SKM-1 treated with dmso at 0.1 percent for 144 hours (cell line): ENCODE data around the gene CBFA2T3.

ENCODE experiments used
- DNase-seq: peaks from one replicate; lab custom pipeline; 2025; ENCODE audit not compliant: unreplicated experiment; lab: John Stamatoyannopoulos, UW

The CBFA2T3 gene

DNA sequence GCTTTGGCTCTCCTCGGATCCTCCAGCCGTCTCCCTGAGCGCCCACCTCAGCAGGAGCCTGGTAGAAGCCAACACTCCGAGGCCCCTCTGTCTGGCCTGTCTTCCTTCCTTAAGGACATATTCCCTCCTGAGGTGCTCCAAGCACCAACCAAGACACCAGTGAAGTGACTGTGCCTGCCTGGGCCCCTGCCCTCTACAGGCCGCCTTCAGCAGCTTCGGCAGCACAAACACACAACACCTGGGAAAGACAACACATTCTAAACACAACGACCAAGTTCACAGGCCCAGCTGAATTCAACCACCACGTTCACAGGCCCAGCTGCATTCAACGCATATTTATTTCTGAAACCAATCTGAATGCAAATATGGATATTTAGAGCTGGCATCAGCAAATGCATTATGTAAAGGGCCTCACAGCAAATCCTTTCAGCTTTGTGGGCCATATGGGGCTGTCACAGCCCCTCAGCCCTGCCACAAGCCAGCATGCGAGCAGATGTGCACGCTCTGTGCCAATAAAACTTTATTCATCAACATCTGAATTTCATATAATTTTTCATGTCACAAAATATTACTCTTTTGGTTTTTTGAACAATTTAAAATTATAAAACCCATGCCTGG lies 132.5 kb downstream of the CBFA2T3 start:
- DNase-seq, result no peak

DNA sequence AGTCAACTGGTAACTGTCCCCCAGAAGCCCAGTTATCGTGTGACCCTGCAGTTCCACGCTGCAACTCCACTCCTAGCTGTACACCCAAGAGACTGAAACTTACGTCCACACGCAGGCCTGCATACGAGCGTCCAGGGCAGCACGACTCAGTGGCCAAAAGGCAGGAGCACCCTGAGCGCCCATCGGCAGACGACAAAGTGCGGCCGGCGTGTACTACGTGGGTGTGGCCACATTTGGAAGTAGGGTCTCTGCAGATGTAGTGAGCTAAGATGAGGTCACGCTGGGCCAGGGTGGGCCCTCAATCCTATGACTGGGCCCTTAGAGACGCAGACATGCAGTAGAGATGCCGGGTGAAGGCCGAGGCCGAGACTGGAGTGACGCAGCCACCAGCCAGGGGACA lies 133.8 kb downstream of the CBFA2T3 start:
- no peak for DNase-seq

DNA sequence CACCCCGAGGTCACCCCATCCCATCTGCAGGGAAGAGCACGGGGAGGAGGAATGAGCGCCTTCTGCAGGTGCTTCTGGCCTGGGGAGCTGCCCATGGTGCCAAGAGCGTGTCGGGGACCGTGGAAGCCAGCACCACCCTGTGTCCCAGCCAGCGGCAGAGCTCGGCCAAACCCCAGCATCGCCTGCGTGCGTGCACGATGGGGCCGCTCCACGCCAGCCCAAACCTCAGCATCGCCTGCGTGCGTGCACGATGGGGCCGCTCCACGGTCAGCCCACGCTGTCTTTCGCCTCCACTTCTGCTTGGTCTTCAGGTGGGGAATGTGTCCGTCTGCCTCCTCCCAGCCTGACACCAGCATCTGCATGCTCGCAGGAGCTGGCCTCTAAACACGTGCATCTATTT lies 134.2 kb downstream of the CBFA2T3 start:
- DNase-seq, result no peak

DNA sequence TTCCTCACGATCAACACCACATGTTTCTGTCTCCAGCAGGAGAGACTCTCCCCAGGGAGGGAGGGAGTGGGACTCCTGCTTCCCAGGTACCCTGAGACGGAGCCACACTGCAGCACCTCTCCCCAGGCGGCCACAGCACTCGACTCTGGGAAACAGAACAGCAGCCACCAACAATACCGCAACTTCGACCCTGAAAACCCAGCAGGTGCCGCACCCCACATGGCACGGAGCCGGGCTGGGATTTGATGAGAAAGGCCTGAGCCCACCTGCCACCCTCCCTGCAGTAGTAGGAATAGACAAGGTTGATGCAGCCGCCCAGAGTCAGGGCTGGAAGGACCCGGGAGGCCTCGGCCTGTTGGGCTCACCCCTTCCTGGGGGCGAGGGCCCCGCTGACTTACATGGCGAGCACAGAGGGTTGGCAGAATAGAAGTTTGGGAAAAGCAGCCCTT lies 134.7 kb downstream of the CBFA2T3 start:
- no peak for DNase-seq

DNA sequence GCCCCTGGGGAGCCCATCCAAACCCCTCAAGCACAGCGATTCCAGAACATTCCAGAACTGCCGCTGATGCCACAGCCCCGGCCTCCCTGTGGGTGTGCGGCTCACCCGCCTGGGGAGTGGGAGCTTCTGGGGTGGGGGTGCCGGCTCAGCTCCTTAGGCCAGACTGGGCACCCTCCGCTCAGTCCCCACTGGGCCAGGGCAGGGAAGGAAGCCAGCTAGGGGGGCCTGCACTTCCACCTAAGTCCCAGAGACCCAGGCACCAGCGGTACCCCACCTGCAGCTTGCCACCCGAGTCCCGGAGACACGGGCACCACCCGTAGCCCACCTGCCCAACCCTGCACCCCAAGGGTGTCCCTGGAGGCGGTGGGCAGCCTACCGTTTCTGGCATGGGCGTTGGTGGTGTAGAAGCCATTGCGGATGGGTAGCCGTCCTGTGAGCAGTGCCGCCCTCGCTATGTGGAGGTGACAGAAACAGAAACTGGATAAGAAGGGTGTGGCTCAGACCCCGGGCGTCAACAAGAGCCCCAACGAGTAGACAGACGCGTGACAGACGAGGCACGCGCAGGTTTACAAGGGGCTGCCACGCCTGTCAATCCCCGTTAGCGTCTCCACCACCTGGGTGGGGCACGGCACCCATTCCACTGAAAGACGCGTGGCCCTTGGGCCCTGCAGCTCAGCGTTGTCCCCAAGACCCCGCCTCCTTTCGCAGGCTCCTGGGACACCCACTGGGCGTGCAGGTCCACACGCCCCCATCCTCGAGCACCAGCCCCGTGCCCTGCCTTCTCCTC lies 135.3 kb downstream of the CBFA2T3 start:
- DNase-seq, result no peak

DNA sequence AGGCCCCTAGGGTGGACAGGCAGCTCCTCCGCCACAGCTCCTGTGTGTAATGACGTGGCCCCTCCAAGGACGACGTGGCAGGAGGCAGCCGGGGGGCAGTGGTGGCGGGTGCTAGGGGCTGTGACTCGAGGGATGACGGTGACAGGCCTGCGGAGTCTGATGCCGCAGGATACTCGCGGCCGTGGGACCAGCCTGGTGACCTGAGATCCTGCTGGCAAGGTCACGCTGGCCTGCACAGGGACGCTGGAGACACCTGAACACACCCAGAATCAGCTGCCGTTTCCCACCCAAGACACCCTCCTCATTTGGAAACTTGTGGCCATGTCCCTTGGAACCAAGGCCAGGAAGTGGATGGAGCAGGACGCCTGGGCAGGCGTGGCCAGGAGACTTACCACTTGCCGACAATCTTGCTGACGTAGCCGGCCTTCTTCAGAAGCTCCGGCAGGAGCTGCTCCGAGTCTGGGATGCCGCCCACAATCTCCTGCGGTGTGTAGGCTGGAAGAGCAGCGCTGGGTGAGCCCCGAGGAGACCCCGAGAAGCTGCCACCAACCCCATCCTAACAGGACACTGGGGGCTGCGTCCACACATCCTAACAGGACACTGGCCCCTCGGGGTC lies 136.3 kb downstream of the CBFA2T3 start:
- peak; percentile 52 for DNase-seq

DNA sequence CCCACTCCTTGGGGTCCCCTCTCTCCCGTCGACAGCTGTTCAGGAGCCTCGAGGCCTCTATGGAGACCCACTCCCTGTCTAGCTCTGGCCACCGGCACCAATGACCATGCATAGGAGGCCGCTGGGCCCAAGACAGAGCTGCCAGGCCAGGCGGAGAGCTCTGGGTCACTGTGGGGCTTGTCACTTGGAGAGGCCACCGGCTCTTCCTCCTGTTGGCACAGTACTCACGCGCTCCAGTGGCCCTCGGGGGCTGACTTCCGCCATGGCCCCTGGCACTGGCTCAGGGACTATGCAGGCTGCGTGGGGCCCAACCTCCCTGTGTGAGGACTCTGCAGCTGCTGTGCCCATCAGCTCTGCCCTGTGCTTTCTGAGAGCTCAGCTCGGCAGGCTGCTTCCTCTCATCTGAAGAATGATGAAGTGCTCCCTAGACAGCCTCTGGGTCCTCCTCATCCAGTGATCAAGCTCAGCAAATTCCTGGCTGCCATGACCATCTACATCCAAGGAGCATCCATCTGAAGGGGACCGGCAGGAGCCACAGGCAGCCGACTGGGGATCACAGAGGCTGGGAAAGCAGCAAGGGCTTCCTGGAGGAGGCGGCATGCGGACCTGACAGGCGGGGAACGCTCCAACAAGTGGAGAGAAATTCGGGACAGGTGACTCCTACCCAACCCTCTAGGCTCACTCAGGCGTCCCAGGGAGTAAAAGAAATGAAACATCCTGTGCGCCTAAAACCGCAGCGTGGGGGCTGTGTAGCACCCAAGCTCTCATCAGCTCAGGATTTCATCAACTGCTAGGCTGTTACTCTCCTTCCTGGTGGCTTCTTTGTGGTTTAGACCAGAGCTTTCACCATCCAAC lies 137.0 kb downstream of the CBFA2T3 start:
- peak; percentile 97 for DNase-seq

DNA sequence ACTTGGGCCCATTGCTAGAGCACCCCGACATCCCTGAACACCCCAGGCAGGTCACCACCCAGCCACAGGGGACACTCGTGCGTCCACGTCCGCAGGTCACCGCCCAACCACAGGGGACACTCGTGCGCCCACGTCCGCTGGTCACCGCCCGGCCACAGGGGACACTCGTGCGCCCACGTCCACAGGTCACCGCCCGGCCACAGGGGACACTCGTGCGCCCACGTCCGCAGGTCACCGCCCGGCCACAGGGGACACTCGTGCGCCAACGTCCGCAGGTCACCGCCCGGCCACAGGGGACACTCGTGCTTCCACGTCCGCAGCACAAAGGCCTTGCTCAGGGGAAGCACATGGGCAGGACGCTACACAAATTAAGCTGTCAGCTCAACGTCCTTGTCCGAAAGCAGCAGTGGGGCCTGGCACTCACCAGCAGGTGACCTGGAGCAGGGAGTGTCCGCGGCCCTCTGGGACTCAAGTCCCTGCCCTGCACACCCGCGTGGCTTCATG lies 137.9 kb downstream of the CBFA2T3 start:
- DNase-seq, result no peak

DNA sequence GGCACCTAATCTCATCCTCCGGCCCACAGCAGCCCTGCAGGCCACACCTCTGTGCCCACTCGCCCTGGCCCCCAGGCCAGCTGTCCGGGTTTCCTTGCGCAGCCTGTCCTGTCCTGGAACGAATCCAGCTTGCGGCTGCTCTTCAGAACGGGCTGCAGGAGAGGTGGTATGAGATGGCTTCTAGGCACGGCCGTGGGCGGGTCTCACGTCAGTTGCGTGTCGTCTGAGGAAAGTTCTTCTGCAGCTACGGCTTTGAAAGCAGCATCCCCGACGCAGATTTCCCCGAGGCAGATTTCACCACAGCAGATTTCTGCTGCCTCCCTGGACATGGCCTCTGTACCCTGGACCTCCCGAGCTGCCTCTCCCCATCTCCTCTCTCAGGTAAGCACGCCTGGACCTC lies 138.4 kb downstream of the CBFA2T3 start:
- DNase-seq, result no peak

DNA sequence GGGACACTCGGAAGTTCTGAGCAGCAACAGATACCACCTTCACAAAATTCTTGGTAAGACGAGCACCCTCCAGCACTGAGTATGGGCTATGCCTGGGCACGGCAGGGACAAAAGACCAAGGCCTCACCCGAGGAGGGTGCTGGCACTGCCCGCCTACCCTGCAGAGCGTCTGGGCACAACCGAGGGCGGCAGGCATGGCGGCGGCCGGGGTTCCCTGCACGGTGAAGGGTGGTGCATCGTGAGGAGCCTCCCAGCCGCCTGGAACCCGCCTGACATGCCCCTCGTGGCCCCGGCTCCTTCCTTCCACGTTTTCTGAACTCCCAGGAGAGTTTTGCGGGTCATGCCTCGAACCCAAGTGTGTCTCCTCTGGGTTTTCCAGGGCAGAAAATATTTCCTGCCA lies 139.2 kb downstream of the CBFA2T3 start:
- DNase-seq, result no peak

DNA sequence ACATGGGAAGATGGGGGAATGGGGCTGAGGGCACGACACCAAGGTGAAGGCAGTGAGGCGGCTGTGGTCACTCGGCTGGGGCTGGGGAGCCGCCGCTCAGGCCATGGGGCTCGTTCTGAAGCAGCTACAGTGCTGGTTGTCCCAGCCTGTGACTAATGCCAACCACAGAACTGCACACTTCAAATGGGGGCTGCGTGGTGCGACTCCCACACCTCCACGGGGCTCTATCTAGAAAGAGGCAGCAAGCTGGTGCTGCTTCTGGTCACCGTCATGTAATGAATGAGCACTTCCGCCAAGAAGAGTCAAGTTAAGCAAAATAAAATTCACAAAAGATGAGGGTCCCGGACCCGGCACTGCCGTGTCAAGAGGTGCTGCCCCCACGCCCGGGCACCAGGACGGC lies 140.2 kb downstream of the CBFA2T3 start:
- DNase-seq, result no peak

DNA sequence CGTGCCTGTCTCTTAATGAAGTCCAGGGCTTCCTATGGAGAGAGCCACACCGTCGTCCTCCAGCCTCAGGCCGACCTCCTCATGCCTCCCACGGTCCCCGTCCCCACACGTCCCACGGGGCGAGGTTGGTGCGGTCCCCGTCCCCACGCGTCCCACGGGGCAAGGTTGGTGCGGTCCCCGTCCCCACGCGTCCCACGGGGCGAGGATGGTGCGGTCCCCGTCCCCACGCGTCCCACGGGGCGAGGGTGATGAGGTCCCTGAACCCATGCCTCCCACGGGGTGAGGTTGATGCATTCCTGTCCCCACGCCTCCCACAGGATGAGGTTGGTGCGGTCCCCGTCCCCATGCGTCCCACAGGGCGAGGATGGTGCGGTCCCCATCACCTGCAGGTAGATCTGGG lies 141.2 kb downstream of the CBFA2T3 start:
- DNase-seq, result no peak

DNA sequence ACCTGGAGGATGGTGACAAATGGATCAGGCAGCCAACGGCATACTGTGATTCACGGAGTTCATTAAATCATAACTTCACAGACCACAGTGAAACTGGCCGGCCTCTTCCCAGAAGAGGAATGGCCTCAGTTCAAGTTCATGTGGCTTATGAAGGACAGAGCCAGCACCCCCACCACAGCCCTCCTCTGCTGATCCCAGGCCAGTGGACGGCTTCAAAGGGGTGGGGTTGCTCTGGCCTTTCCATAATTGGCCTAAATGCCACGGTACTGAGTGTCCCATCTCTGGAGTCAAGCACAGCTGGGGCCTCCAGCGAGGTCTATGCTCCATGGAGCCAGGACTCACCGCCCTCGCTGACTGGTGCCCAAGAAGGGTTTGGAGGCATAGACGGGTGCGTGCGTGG lies 141.6 kb downstream of the CBFA2T3 start:
- no peak for DNase-seq

DNA sequence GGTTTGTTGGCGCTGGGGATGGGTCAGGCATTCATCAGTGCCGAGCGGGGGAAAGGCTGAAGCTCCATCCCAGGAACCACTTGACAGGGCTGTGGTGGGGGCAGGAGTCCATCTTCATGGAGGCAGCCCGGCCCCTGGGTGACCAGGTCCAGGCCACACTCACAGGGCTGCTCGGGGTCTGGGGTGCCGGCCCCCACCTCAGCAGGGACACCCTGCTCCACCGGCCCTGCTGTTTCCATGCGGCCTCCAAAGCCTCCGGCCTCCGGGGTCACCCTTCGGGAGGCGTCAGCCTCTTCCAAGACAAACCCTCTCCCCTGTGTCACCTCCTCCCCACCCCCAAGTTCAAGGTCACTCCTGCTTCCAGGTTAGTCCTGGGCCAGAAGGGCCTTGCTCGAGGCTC lies 142.3 kb downstream of the CBFA2T3 start:
- DNase-seq, result no peak

DNA sequence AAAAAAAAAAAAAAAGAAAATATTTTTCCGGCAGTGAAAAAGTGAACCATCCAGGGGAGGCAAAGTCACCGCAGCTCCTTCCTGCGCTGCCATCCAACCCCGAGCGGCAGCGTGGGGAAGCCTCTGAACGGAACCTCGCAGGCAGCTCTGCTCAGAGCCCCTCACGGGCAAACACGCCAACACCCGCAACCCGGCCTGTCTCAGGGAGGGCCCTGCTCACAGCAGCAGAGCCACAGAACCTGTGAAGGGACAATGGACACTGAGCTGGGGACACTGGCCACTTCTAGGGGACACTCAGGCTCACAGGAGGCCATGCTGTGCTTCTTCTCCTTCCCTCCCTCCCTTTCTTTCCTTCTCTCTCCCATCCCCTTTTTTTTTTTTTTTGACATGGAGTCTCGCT lies 143.9 kb downstream of the CBFA2T3 start:
- DNase-seq, result no peak

DNA sequence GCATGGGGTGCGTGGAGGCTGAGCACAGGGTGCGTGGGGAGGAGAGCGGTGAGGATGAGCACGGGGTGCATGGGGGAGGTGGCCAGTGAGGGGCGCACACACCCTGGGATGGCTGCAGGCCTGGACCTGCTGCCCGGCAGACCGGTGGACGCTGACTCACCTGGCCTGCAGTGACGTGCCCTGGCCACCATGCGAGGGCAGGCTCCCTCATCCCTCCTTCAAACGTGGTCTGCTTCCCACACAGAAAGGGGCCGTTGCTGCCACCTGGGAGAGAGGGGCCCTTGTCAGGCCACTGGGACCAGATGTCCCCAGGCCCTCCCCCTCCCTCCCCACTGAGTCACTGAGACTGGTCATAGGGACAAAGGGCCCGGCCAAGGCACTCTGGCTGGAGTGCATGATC lies 145.2 kb downstream of the CBFA2T3 start:
- no peak for DNase-seq

DNA sequence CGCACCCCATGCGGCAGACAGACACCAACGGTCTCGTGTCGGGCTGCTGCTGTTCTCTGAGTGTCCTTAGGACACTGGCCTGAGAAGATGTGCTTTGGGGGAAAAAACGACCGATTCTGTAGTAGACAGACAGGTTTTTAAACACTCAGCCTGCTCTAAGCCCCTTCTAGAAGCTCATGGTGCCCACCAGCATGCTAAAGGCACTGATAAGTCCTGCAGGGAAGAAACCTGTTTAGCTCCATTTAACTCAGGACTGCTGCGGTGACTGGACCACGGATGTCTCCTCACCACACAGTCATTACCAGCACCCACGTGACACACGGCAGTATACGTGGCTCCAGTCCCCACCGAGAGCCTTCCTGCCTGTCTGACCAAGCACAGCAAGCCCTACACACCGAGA lies 146.2 kb downstream of the CBFA2T3 start:
- no peak for DNase-seq

DNA sequence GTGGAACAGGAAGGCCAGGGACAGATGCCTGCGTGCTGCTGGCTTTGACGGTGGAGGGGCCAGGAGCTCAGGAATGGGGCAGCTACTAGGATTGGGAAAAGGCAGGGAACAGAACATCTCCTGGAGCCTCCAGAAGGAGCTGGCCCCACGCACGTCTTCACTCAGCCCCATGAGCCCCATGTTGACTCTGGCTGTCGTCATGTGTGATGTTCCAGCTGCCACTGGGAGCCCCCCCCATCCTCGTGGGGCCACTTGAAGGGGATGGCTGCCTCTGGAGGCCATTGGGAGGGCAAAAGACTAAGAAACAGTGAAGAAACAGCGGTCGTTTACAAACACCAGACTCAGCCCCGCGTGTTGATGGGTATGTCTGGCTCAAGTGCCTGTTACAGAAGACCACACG lies 146.7 kb downstream of the CBFA2T3 start:
- DNase-seq, result no peak

DNA sequence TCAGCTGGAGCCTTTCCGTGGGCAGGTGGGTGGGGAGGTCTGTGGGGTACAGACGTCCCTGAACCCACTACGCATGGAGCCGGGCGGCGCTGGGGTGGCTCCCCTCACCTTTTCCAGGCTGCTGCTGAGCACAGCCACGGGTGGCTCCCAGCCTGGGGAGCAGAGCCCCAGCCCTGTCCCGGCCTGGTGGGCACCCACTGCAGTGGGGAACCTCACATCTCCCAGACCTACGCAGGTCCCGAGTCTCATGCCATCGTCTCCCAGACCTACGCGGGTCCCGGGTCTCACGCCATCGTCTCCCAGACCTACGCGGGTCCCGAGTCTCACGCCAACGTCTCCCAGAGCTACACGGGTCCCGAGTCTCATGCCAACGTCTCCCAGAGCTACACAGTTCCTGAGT lies 148.3 kb downstream of the CBFA2T3 start:
- no peak for DNase-seq

DNA sequence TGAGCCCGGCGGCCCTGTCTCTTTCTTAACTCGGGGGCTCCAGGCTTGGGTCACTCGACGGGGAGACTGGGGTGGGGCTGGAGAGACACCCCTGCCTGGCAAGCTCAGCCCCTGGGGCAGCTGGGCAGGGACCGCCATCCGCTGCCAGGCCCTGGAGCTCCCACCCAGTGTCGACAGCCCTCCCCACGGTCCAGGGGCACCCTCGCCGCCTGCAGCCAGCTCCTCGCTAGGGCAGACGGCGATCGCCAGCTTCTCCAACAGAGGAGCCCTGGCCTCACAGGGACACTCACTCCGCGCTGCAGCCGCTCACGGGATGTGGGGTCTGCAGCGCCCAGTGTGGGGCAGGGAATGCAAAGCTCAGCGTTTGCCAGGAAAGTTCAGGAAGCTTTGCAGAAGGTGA lies 149.3 kb downstream of the CBFA2T3 start:
- DNase-seq, result no peak
